Caco-2 (cell line): ENCODE measurements around the gene HABP4. TPM values are rescaled to one million over a fixed set of nuclear protein-coding genes. Genes with fewer than 3 reads are reported as not detected.
A peak's percentile ranks its signal among the peaks of the same experiment; 100 is the strongest.

ENCODE experiments used
- BruUV-seq: library from RNA; stranded (reverse); fragments of 400-500 nt; replicated peaks from 2 replicates; lab custom pipeline; 2021; lab: Mats Ljungman, UMichigan
- CTCF ChIA-PET: fragments of 300-600 bp; sonication (Branson Sonifier 250); formaldehyde crosslinking; loops from one replicate; lab custom pipeline; 2022; ENCODE audit warnings: antibody characterized with exemption; lab: Charles Lee
- POLR2A ChIA-PET: fragments of 300-600 bp; sonication (Branson Sonifier 250); formaldehyde crosslinking; loops from one replicate; lab custom pipeline; 2022; ENCODE audit warnings: antibody characterized with exemption; lab: Charles Lee
- DNase-seq, 2 experiments: peaks; one replicate each; pipeline versions ENCODE4 v3.0.0 to v3.0.0-alpha.2; 2020 to 2022
- H3K27me3 ChIP-seq: replicated peaks from 2 replicates; pipeline ENCODE4 v1.6.0; 2011; ENCODE audit warnings: low read length; ENCODE audit not compliant: control insufficient read depth, insufficient read depth
- H3K36me3 ChIP-seq: 2 replicates; pipeline ENCODE4 v1.5.1; 2011; ENCODE audit warnings: low read length; ENCODE audit not compliant: control insufficient read depth, insufficient read depth
- H3K4me1 ChIP-seq: fragments of 250-450 bp; sonication (Bioruptor Pico); 2 replicates; pipeline ENCODE4 v1.5.1; 2020; ENCODE audit warnings: mild to moderate bottlenecking
- H3K4me3 ChIP-seq: 2 replicates; pipeline ENCODE4 v1.5.1; 2011; ENCODE audit warnings: low read depth, mild to moderate bottlenecking, control low read depth, low read length
- H3K9me3 ChIP-seq: fragments of 250-450 bp; sonication (Bioruptor Pico); 2 replicates; pipeline ENCODE4 v1.5.1; 2020; ENCODE audit warnings: mild to moderate bottlenecking, moderate library complexity
- H3K27ac Mint-ChIP-seq: one replicate; pipeline ENCODE4 v1.8.0; 2022; ENCODE audit warnings: mixed read lengths; ENCODE audit not compliant: unreplicated experiment
- H3K27me3 Mint-ChIP-seq: one replicate; pipeline ENCODE4 v1.8.0; 2022; ENCODE audit warnings: mixed read lengths; ENCODE audit not compliant: insufficient read depth, unreplicated experiment
- H3K36me3 Mint-ChIP-seq: one replicate; pipeline ENCODE4 v1.8.0; 2022; ENCODE audit warnings: mild to moderate bottlenecking, mixed read lengths; ENCODE audit not compliant: insufficient read depth, unreplicated experiment
- H3K4me1 Mint-ChIP-seq: one replicate; pipeline ENCODE4 v1.8.0; 2022; ENCODE audit warnings: low read depth, mixed read lengths; ENCODE audit not compliant: unreplicated experiment
- H3K4me3 Mint-ChIP-seq: one replicate; pipeline ENCODE4 v1.8.0; 2022; ENCODE audit warnings: mild to moderate bottlenecking, moderate library complexity, mixed read lengths; ENCODE audit not compliant: unreplicated experiment
- H3K9me3 Mint-ChIP-seq: one replicate; pipeline ENCODE4 v1.8.0; 2022; ENCODE audit warnings: mixed read lengths; ENCODE audit not compliant: unreplicated experiment
- intact Hi-C: fragments of 100-400 bp; cut with micrococcal nuclease; formaldehyde crosslinking; loops from one replicate; pipeline ENCODE4 v1.10.0; 2022; ENCODE audit not compliant: unreplicated experiment
- total RNA-seq: library from RNA; stranded (reverse); gene quantifications from 2 replicates; pipeline ENCODE4 v1.2.3, GENCODE V29; 2022
- TF ChIP-seq, protein P1 (sequence below), 2 experiments: fragments of 200-600 bp in 1 of 2; IDR thresholded peaks; 1 replicate in 1 of 2; 2 replicates in 1 of 2; pipeline versions ENCODE4 v1.5.1 to v1.8.0; 2011 to 2022; ENCODE audit warnings: antibody characterized with exemption in 1 of 2, control low read depth in 1 of 2, inconsistent platforms in 1 of 2, low read depth in 1 of 2, low read length in 1 of 2, mild to moderate bottlenecking in 1 of 2, moderate library complexity in 1 of 2; ENCODE audit not compliant: insufficient read depth in 1 of 2, severe bottlenecking in 1 of 2, unreplicated experiment in 1 of 2

Gene HABP4
- total RNA-seq, 1 experiment from 2014 or later, result 26.7 TPM

DNA sequence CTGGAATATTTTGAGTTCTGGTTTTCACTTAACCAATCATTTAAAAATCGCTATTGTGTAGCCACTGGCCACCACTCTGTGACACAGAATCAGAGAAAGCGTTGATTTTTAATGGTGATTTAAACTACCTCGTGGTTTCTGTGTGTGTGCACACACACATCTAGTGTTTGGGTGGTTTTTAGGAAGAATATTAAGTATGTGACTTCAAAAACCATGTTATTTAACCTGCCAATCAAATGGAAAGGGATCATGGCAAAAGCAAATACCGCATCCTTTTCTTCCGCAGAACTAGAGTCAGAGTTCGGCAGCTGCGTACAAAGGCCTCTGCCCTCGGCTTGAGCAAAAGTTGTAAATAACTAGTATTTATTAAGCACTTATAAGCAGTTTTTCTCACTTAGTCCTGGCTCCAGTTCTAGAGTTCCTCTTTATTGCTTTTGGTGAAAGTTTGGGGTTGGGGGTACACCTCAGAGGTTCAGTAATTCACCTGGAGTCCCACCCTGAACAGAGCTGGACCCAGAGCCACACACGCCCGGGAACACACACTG lies 40.6 kb downstream of the HABP4 start:
- CTCF ChIA-PET, result interaction anchor here (0.9 kb wide), 1 partner anchor 176 kb away, joined by 3 read pairs; no protein-coding TSS in a partner anchor
- Mint-ChIP-seq H3K36me3 (peaks cover 59% of the 10 kb centered on the region), H3K4me3 (no peak overlapping the region), H3K9me3 (no peaks in the 10 kb centered on the region), H3K27ac (peak overlapping the region; percentile 90), H3K4me1 (peaks cover 16% of the 10 kb centered on the region), H3K27me3 (no peaks in the 10 kb centered on the region)
- intact Hi-C loops, result no loop called here
- Histone ChIP-seq H3K9me3 (no peaks in the 10 kb centered on the region), H3K27me3 (no peaks in the 10 kb centered on the region), H3K4me3 (no peak overlapping the region), H3K4me1 (peaks cover 18% of the 10 kb centered on the region), H3K36me3 (peaks cover 4% of the 10 kb centered on the region)
- POLR2A ChIA-PET, result no interaction called here
- BruUV-seq, result no TSS peak
- TF ChIP-seq, protein P1, sequence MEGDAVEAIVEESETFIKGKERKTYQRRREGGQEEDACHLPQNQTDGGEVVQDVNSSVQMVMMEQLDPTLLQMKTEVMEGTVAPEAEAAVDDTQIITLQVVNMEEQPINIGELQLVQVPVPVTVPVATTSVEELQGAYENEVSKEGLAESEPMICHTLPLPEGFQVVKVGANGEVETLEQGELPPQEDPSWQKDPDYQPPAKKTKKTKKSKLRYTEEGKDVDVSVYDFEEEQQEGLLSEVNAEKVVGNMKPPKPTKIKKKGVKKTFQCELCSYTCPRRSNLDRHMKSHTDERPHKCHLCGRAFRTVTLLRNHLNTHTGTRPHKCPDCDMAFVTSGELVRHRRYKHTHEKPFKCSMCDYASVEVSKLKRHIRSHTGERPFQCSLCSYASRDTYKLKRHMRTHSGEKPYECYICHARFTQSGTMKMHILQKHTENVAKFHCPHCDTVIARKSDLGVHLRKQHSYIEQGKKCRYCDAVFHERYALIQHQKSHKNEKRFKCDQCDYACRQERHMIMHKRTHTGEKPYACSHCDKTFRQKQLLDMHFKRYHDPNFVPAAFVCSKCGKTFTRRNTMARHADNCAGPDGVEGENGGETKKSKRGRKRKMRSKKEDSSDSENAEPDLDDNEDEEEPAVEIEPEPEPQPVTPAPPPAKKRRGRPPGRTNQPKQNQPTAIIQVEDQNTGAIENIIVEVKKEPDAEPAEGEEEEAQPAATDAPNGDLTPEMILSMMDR (IDR thresholded peaks at IDR 0.05; ENCODE audit: insufficient read depth in 1 of 2, low read depth in 1 of 2, low read length in 1 of 2, severe bottlenecking in 1 of 2, unreplicated experiment in 1 of 2), result no peak
- no peak for DNase-seq

DNA sequence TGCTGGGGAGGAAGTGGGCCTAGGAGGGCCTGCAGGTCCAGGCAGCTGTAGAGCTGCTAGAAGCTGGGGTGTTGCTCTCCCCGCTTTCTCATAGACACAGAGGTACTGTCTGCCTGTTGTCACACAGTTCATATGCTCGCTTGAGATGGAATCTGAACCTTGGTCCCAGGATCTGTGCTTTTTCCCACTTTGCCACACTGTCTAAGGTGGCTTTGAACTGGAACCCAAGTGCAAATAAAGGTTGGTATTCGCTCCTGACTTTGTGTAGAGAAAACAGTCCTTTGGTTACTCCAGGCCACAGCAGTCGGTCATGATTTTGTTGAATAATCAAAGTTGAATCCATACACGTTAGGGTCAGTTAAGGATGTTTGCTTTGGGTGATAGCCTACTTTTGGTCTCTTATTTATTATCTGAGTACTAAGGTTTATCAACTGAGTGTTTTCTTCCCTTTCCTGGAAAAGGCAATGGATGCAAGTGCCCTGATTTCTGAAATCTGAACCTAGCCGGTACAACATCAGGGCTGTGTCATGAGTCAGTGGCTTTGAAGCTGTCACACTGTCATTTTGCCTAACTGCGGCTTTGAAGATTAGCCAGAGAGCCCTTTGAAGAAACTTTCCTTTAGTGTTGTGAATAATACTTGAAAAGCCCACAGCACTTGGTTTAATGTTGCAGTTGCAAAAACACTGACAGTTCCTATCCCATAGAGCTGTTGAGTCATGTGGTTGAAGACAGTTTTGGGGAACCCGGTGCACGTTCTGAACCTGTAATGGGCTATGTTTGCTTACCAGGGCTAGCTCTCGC lies 41.3 kb downstream of the HABP4 start:
- H3K36me3 Mint-ChIP-seq, result peaks cover 61% of the 10 kb centered on the region
- H3K36me3 ChIP-seq, result peaks cover 4% of the 10 kb centered on the region
- no peaks in the 10 kb centered on the region for H3K27me3 ChIP-seq
- H3K4me3 ChIP-seq, result no peak overlapping the region
- no peaks in the 10 kb centered on the region for H3K9me3 ChIP-seq
- peaks cover 16% of the 10 kb centered on the region for H3K4me1 Mint-ChIP-seq
- H3K9me3 Mint-ChIP-seq, result no peaks in the 10 kb centered on the region
- intact Hi-C loops, result no loop called here
- ChIA-PET POLR2A (no interaction called here), CTCF (no interaction called here)
- DNase-seq, result peak in 1 of 2 experiments; percentile 47
- H3K27ac Mint-ChIP-seq, result peak overlapping the region; percentile 90
- no TSS peak for BruUV-seq
- no peaks in the 10 kb centered on the region for H3K27me3 Mint-ChIP-seq
- peaks cover 18% of the 10 kb centered on the region for H3K4me1 ChIP-seq
- H3K4me3 Mint-ChIP-seq, result peak overlapping the region; percentile 43
- TF ChIP-seq, protein P1 (IDR thresholded peaks at IDR 0.05; ENCODE audit: insufficient read depth in 1 of 2, low read depth in 1 of 2, low read length in 1 of 2, severe bottlenecking in 1 of 2, unreplicated experiment in 1 of 2), result no peak

DNA sequence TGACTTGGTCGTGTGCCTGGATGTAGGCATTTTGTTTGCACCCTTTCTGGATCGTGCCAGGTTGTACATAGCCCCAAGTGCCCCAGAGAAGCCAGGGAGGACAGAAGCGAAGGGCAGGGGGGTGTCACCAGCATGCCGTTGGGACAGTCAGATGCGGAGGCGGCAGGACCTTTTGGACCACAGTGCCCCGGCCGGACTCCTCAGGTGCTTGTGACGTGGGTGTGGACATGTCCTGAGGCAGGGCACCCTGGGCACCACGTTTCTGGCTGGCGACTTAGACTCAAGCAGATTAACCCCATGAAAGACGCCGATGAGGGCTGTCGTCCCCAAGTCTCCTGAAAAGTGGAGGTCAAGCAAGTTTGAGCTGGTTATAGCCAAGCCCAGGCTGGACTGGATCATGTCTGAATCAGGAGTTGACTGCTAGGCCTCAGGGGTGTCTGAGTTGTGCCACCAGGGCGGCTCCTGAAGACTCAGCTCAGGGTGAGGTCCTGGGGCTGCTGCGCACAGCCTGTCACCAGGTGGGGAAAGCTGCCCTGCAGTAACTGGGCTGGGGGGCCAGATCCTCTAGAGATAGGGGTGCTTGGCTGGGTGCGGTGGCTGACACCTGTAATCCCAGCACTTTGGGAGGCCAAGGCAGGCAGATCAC lies 42.0 kb downstream of the HABP4 start:
- no peaks in the 10 kb centered on the region for H3K9me3 Mint-ChIP-seq
- H3K27ac Mint-ChIP-seq, result peak overlapping the region; percentile 90
- H3K27me3 Mint-ChIP-seq, result no peaks in the 10 kb centered on the region

More for the DNA sequence above, 42.0 kb downstream of the HABP4 start:
- H3K4me3 Mint-ChIP-seq, result peak overlapping the region; percentile 43
- Histone ChIP-seq H3K27me3 (no peaks in the 10 kb centered on the region), H3K9me3 (no peaks in the 10 kb centered on the region), H3K36me3 (peaks cover 4% of the 10 kb centered on the region), H3K4me3 (no peak overlapping the region), H3K4me1 (peaks cover 18% of the 10 kb centered on the region)
- DNase-seq, result no peak
- TF ChIP-seq, protein P1 (IDR thresholded peaks at IDR 0.05; ENCODE audit: insufficient read depth in 1 of 2, low read depth in 1 of 2, low read length in 1 of 2, severe bottlenecking in 1 of 2, unreplicated experiment in 1 of 2), result no peak
- ChIA-PET CTCF (no interaction called here), POLR2A (no interaction called here)
- peaks cover 62% of the 10 kb centered on the region for H3K36me3 Mint-ChIP-seq
- peaks cover 16% of the 10 kb centered on the region for H3K4me1 Mint-ChIP-seq
- intact Hi-C loops, result no loop called here
- BruUV-seq, result no TSS peak
